NCI-H1105 treated with DMSO at 0.1 percent for 48 hours (cell line): ENCODE measurements around the gene ACP3.

Experiments
- DNase-seq: peaks from one replicate; lab custom pipeline; 2025; lab: John Stamatoyannopoulos, UW

Gene ACP3

GRCh38 chr3:132315851-132316250, 1.4 kb upstream of the ACP3 start:
- no peak for DNase-seq

- peak; percentile 48 for DNase-seq
Observed at GRCh38 chr3:132318451-132318850, 1.2 kb downstream of the ACP3 start.

GRCh38 chr3:132321304-132321703, 4.1 kb downstream of the ACP3 start:
- no peak for DNase-seq

GRCh38 chr3:132325103-132325606, 7.9 kb downstream of the ACP3 start:
- no peak for DNase-seq

- DNase-seq, result no peak
Observed at GRCh38 chr3:132325634-132326033, 8.4 kb downstream of the ACP3 start.

GRCh38 chr3:132326251-132326650, 9.0 kb downstream of the ACP3 start:
- DNase-seq, result no peak

GRCh38 chr3:132332082-132332481, 14.9 kb downstream of the ACP3 start:
- DNase-seq, result no peak

- no peak for DNase-seq
Observed at GRCh38 chr3:132332508-132332907, 15.3 kb downstream of the ACP3 start.

- DNase-seq, result no peak
Observed at GRCh38 chr3:132341746-132342145, 24.5 kb downstream of the ACP3 start.

GRCh38 chr3:132342183-132342582, 25.0 kb downstream of the ACP3 start:
- peak; percentile 38 for DNase-seq

- no peak for DNase-seq
Observed at GRCh38 chr3:132342610-132343009, 25.4 kb downstream of the ACP3 start.

- peak; percentile 83 for DNase-seq
Observed at GRCh38 chr3:132343018-132343612, 25.9 kb downstream of the ACP3 start.

GRCh38 chr3:132344666-132345280, 27.6 kb downstream of the ACP3 start:
- DNase-seq, result no peak

GRCh38 chr3:132346841-132347736, 29.9 kb downstream of the ACP3 start:
- peak; percentile 85 for DNase-seq

GRCh38 chr3:132347811-132348210, 30.6 kb downstream of the ACP3 start:
- DNase-seq, result no peak

GRCh38 chr3:132348531-132348930, 31.3 kb downstream of the ACP3 start:
- DNase-seq, result no peak

GRCh38 chr3:132350814-132351213, 33.6 kb downstream of the ACP3 start:
- DNase-seq, result no peak

GRCh38 chr3:132351222-132351806, 34.1 kb downstream of the ACP3 start:
- DNase-seq, result no peak

- peak; percentile 83 for DNase-seq
Observed at GRCh38 chr3:132352556-132353143, 35.4 kb downstream of the ACP3 start.

GRCh38 chr3:132354916-132355702, 37.9 kb downstream of the ACP3 start:
- DNase-seq, result no peak

- no peak for DNase-seq
Observed at GRCh38 chr3:132356568-132356967, 39.4 kb downstream of the ACP3 start.
